ENCODE results near the gene TNFSF10.
A peak's percentile ranks its signal among the peaks of the same experiment; 100 is the strongest.
"Not testable (repeated sequence)": the region's sequence is repeated elsewhere in the genome, so short reads cannot be mapped to it uniquely, and the experiment has no call there.

Gene TNFSF10

GRCh38 chr3:172522871-172523818 lies at the start of gene TNFSF10:
TSS of gene TNFSF10 (minus strand) at chr3:172523430. CDS start at chr3:172523384, 46 bp downstream.
- peak; percentile 33 for DNase-seq

GRCh38 chr3:172569128-172570008 lies 46.1 kb upstream of the TNFSF10 start:
- DNase-seq, result no peak

GRCh38 chr3:172568701-172569100 lies 45.5 kb upstream of the TNFSF10 start:
- no peak for DNase-seq

- not testable (repeated sequence) for DNase-seq
These were observed 43.6 kb upstream of the TNFSF10 start for GRCh38 chr3:172566785-172567184.

GRCh38 chr3:172564499-172564898 lies 41.3 kb upstream of the TNFSF10 start:
- no peak for DNase-seq

- DNase-seq, result no peak
These were observed 39.9 kb upstream of the TNFSF10 start for GRCh38 chr3:172562871-172563865.

GRCh38 chr3:172561897-172562640 lies 38.8 kb upstream of the TNFSF10 start:
- no peak for DNase-seq

- no peak for DNase-seq
These were observed 37.4 kb upstream of the TNFSF10 start for GRCh38 chr3:172560586-172560985.

- no peak for DNase-seq
These were observed 36.8 kb upstream of the TNFSF10 start for GRCh38 chr3:172560026-172560425.

- DNase-seq, result no peak
These were observed 35.8 kb upstream of the TNFSF10 start for GRCh38 chr3:172559020-172559419.

- DNase-seq, result no peak
These were observed 34.4 kb upstream of the TNFSF10 start for GRCh38 chr3:172557515-172558220.

- DNase-seq, result no peak
These were observed 30.5 kb upstream of the TNFSF10 start for GRCh38 chr3:172553526-172554252.

- no peak for DNase-seq
These were observed 29.4 kb upstream of the TNFSF10 start for GRCh38 chr3:172552607-172553006.

- no peak for DNase-seq
These were observed 28.6 kb upstream of the TNFSF10 start for GRCh38 chr3:172551874-172552273.

GRCh38 chr3:172550347-172550943 lies 27.2 kb upstream of the TNFSF10 start:
- no peak for DNase-seq

GRCh38 chr3:172549144-172549543 lies 25.9 kb upstream of the TNFSF10 start:
- DNase-seq, result no peak

GRCh38 chr3:172546628-172547214 lies 23.5 kb upstream of the TNFSF10 start:
- no peak for DNase-seq

GRCh38 chr3:172546105-172546504 lies 22.9 kb upstream of the TNFSF10 start:
- no peak for DNase-seq

- no peak for DNase-seq
These were observed 21.2 kb upstream of the TNFSF10 start for GRCh38 chr3:172544404-172544803.
